Keratinocyte (primary cell): ENCODE data around the gene CCDC127. TPM values are rescaled to one million over a fixed set of nuclear protein-coding genes. Genes with fewer than 3 reads are reported as not detected.
"Not testable (repeated sequence)": the region's sequence is repeated elsewhere in the genome, so short reads cannot be mapped to it uniquely, and the experiment has no call there.

Source experiments
- DNase-seq: peaks from one replicate; pipeline ENCODE4 v3.0.0-alpha.2; 2011; ENCODE audit warnings: low read depth, missing footprints, low spot score
- FAIRE-seq: peaks from 2 replicates; lab custom pipeline; 2011; peaks lifted over from hg19 to GRCh38; lab: Jason Lieb, UNC
- H2AFZ ChIP-seq: 2 replicates; pipeline ENCODE4 v1.6.0; 2012; ENCODE audit warnings: low read length, control low read depth, inconsistent platforms; ENCODE audit not compliant: control insufficient read depth
- H3K27ac ChIP-seq: 2 replicates; pipeline ENCODE4 v1.5.1; 2011; ENCODE audit warnings: low read length; ENCODE audit not compliant: control insufficient read depth, insufficient read depth
- H3K27me3 ChIP-seq: 3 replicates; pipeline ENCODE4 v1.6.0; 2011; ENCODE audit warnings: low read length; ENCODE audit not compliant: control insufficient read depth, insufficient read depth; ENCODE audit errors: extremely low read depth
- H3K36me3 ChIP-seq, 2 experiments: 2 replicates in 1 of 2; 3 replicates in 1 of 2; pipeline ENCODE4 v1.5.1; 2011; ENCODE audit warnings: low read length in 2 of 2, mild to moderate bottlenecking in 1 of 2; ENCODE audit not compliant: control insufficient read depth in 2 of 2, insufficient read depth in 2 of 2; ENCODE audit errors: extremely low read depth in 1 of 2
- H3K4me1 ChIP-seq: 3 replicates; pipeline ENCODE4 v1.5.1; 2011; ENCODE audit warnings: low read length; ENCODE audit not compliant: control insufficient read depth, insufficient read depth; ENCODE audit errors: extremely low read depth
- H3K4me2 ChIP-seq: 3 replicates; pipeline ENCODE4 v1.6.0; 2011; ENCODE audit warnings: low read depth, low read length; ENCODE audit not compliant: control insufficient read depth, insufficient read depth; ENCODE audit errors: extremely low read depth
- H3K4me3 ChIP-seq, 3 experiments: fragments of 200-600 bp in 1 of 3; sonication (generic) in 1 of 3; 2 replicates in 2 of 3; 3 replicates in 1 of 3; pipeline ENCODE4 v1.5.1; 2011 to 2016; ENCODE audit warnings: low read length in 3 of 3, mild to moderate bottlenecking in 3 of 3, control low read depth in 2 of 3, inconsistent platforms in 1 of 3, low read depth in 1 of 3, mixed read lengths in 1 of 3, mixed run types in 1 of 3, moderate library complexity in 1 of 3; ENCODE audit not compliant: control insufficient read depth in 2 of 3, insufficient read depth in 2 of 3; ENCODE audit errors: extremely low read depth in 1 of 3
- H3K79me2 ChIP-seq: 2 replicates; pipeline ENCODE4 v1.6.0; 2012; ENCODE audit warnings: low read length; ENCODE audit not compliant: control insufficient read depth, insufficient read depth
- H3K9ac ChIP-seq: 3 replicates; pipeline ENCODE4 v1.6.0; 2011; ENCODE audit warnings: low read length; ENCODE audit not compliant: control insufficient read depth, insufficient read depth; ENCODE audit errors: extremely low read depth
- H3K9me1 ChIP-seq: 3 replicates; pipeline ENCODE4 v1.6.0; 2011; ENCODE audit warnings: low read length; ENCODE audit not compliant: control insufficient read depth, insufficient read depth; ENCODE audit errors: extremely low read depth
- H3K9me3 ChIP-seq: 2 replicates; pipeline ENCODE4 v1.5.1; 2012; ENCODE audit warnings: low read depth, low read length; ENCODE audit not compliant: control insufficient read depth
- H4K20me1 ChIP-seq: 3 replicates; pipeline ENCODE4 v1.6.0; 2011; ENCODE audit warnings: low read length; ENCODE audit not compliant: control insufficient read depth, insufficient read depth; ENCODE audit errors: extremely low read depth
- EZH2 ChIP-seq: IDR thresholded peaks from one replicate; pipeline ENCODE4 v1.6.1; 2012; ENCODE audit warnings: inconsistent platforms, mild to moderate bottlenecking, low read length, moderate library complexity
- dilution Hi-C: fragments of 300-500 bp; cut with MboI; formaldehyde crosslinking; loops from one replicate; pipeline ENCODE4 v1.7.0; 2020; ENCODE audit warnings: low sequenced_read_pairs; ENCODE audit not compliant: extremely low pct_ligation_motif_present
- polyA plus RNA-seq, 5 experiments: library from polyadenylated mRNA; depleted of rRNA in 3 of 5; stranded (reverse) in 3 of 5; stranded (forward) in 1 of 5; unstranded in 1 of 5; fragments of >200 nt; gene quantifications; 1 replicate in 1 of 5; 2 replicates in 3 of 5; 3 replicates in 1 of 5; pipeline versions ENCODE4 v1.2.1 to v1.2.3, GENCODE V29; 2011 to 2012; ENCODE audit warnings: missing spikeins in 2 of 5, low read depth in 1 of 5, low replicate concordance in 1 of 5
- TF ChIP-seq, protein P1 (sequence below), 3 experiments: IDR thresholded peaks in 1 of 3; conservative IDR thresholded peaks in 1 of 3; optimal IDR thresholded peaks in 1 of 3; 2 replicates in 2 of 3; 3 replicates in 1 of 3; pipeline versions ENCODE3 to v1.5.1; 2011; ENCODE audit warnings: low read length in 3 of 3, mild to moderate bottlenecking in 3 of 3, moderate library complexity in 2 of 3, control low read depth in 1 of 3, inconsistent platforms in 1 of 3; ENCODE audit not compliant: insufficient read depth in 2 of 3; ENCODE audit errors: extremely low read depth in 1 of 3

CCDC127 gene
- polyA plus RNA-seq, 1 donor (not counting 4 experiments of a cell fraction or from before 2014, with no cell fraction given), result 4.9 TPM

DNA sequence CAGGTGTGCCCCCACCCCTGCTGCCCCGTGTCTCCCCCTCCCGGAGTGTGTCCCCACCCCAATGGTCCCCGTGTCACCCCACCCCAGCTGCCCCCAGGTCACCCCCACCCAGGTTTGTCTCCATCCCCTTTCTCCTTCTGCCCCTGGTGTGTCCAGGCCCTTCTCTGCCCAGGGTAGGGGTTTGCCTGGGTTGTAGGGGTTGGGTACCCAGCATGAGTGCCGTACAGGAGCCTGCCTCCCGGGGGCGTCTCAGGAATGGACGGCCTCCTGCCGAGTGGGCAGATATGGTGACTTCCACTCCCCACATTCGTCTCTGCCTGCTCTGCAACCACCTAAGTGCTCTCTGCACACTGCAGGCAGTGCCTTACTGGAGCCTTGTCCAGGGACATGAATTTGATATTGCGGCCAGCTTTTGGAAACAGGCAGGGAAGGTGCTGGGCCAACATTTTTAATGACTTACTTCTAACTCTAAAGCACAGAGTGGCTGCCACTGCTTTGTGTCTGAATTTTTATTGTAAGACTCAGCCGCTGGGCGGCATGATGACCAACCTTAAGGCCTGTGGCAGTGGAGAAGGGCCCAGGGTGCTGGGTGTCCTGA, 20.0 kb downstream of the CCDC127 start:
- Histone ChIP-seq H3K36me3 (peaks cover 0 to 3% of the 10 kb centered on the region in 2 experiments), H3K27ac (no peak overlapping the region), H3K9ac (no peak overlapping the region), H3K27me3 (peaks cover 3% of the 10 kb centered on the region), H3K4me3 (no peak overlapping the region), H3K9me3 (no peaks in the 10 kb centered on the region), H3K9me1 (no peaks in the 10 kb centered on the region), H4K20me1 (no peaks in the 10 kb centered on the region), H2AFZ (no peak overlapping the region), H3K79me2 (no peaks in the 10 kb centered on the region), H3K4me2 (no peak overlapping the region), H3K4me1 (no peaks in the 10 kb centered on the region)
- TF ChIP-seq, protein P1, sequence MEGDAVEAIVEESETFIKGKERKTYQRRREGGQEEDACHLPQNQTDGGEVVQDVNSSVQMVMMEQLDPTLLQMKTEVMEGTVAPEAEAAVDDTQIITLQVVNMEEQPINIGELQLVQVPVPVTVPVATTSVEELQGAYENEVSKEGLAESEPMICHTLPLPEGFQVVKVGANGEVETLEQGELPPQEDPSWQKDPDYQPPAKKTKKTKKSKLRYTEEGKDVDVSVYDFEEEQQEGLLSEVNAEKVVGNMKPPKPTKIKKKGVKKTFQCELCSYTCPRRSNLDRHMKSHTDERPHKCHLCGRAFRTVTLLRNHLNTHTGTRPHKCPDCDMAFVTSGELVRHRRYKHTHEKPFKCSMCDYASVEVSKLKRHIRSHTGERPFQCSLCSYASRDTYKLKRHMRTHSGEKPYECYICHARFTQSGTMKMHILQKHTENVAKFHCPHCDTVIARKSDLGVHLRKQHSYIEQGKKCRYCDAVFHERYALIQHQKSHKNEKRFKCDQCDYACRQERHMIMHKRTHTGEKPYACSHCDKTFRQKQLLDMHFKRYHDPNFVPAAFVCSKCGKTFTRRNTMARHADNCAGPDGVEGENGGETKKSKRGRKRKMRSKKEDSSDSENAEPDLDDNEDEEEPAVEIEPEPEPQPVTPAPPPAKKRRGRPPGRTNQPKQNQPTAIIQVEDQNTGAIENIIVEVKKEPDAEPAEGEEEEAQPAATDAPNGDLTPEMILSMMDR (optimal IDR thresholded peaks at IDR 0.05 in 1 of 3, IDR thresholded peaks at IDR 0.05 in 1 of 3, conservative IDR thresholded peaks at IDR 0.05 in 1 of 3; ENCODE audit: extremely low read depth in 1 of 3, insufficient read depth in 2 of 3, low read length in 3 of 3), result no peak
- TF ChIP-seq EZH2, result no peak
- DNase-seq (no peak), FAIRE-seq (no peak)
- dilution Hi-C loops, result no loop called here

DNA sequence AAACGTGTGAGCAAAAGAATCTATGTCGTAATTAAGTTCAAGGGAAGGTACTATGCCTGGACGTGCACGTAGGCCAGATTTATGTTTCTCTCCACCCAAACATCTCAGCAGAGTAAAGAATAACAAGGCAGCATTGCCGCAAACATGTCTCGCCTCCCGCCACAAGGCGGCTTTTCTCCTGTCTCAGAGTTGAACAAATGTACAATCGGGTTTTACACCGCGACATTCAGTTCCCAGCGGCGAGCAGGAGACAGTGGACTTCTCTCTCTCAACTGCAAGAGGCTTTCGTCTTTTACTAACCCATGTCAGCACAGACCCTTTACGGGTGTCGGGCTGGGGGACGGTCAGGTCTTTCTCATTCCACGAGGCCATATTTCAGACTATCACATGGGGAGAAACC, 20.9 kb downstream of the CCDC127 start:
- H3K27ac ChIP-seq, dilution Hi-C loops, H2AFZ ChIP-seq: not testable (repeated sequence)

More for the DNA sequence above, 20.9 kb downstream of the CCDC127 start:
- not testable (repeated sequence) for H3K9ac ChIP-seq, H3K79me2 ChIP-seq, H3K9me3 ChIP-seq, H4K20me1 ChIP-seq, H3K4me1 ChIP-seq, H3K4me2 ChIP-seq, DNase-seq, FAIRE-seq, H3K36me3 ChIP-seq, H3K4me3 ChIP-seq, H3K9me1 ChIP-seq
- TF ChIP-seq, protein P1 (optimal IDR thresholded peaks at IDR 0.05 in 1 of 3, IDR thresholded peaks at IDR 0.05 in 1 of 3, conservative IDR thresholded peaks at IDR 0.05 in 1 of 3; ENCODE audit: extremely low read depth in 1 of 3, insufficient read depth in 2 of 3, low read length in 3 of 3), result peak in 1 of 3 experiments; percentile 41
- peaks cover 12% of the 10 kb centered on the region for H3K27me3 ChIP-seq
